Activated B cell treated with CpG ODN at 0.5 μM for 24 hours (primary cell): Measurements from ENCODE around the gene SARNP. TPM values are rescaled to one million over a fixed set of nuclear protein-coding genes. Genes with fewer than 3 reads are reported as not detected.

Experiments used
- ATAC-seq: fragments of 200-7000 bp; cut with Tn5 transposase; one replicate; pipeline ENCODE4 v1.10.0; 2021; ENCODE audit warnings: low read depth, mild to moderate bottlenecking, moderate library complexity
- CTCF ChIA-PET: fragments of 350-600 bp; sonication (Branson Sonifier 250); formaldehyde crosslinking; loops from one replicate; lab custom pipeline; 2021; ENCODE audit warnings: antibody characterized with exemption; lab: Charles Lee
- POLR2A ChIA-PET: fragments of 350-600 bp; sonication (Branson Sonifier 250); formaldehyde crosslinking; loops from one replicate; lab custom pipeline; 2021; ENCODE audit warnings: antibody characterized with exemption; lab: Charles Lee
- DNase-seq: peaks from one replicate; pipeline ENCODE4 v3.0.0; 2022
- H3K27ac Mint-ChIP-seq: one replicate; pipeline ENCODE4 v1.8.0; 2020; ENCODE audit warnings: mixed read lengths
- H3K27me3 Mint-ChIP-seq: one replicate; pipeline ENCODE4 v1.8.0; 2021; ENCODE audit warnings: mixed read lengths
- H3K36me3 Mint-ChIP-seq: one replicate; pipeline ENCODE4 v1.8.0; 2021; ENCODE audit warnings: low read depth, mixed read lengths
- H3K4me1 Mint-ChIP-seq: one replicate; pipeline ENCODE4 v1.8.0; 2021; ENCODE audit warnings: mixed read lengths
- H3K4me3 Mint-ChIP-seq: one replicate; pipeline ENCODE4 v1.8.0; 2020; ENCODE audit warnings: mild to moderate bottlenecking, mixed read lengths
- H3K9me3 Mint-ChIP-seq: one replicate; pipeline ENCODE4 v1.8.0; 2020; ENCODE audit warnings: mixed read lengths
- intact Hi-C: fragments of 100-400 bp; cut with micrococcal nuclease; formaldehyde crosslinking; loops from one replicate; pipeline ENCODE4 v1.15.1; 2024
- total RNA-seq: library from RNA; stranded (reverse); gene quantifications from 2 replicates; pipeline ENCODE4 v1.2.3, GENCODE V29; 2022
- TF ChIP-seq, protein P1 (sequence below): fragments of 200-600 bp; IDR thresholded peaks from one replicate; pipeline ENCODE4 v1.8.0; 2022; ENCODE audit warnings: antibody characterized with exemption, mild to moderate bottlenecking

Gene SARNP
- total RNA-seq, 1 donor from 2014 or later: 53.6 TPM

DNA sequence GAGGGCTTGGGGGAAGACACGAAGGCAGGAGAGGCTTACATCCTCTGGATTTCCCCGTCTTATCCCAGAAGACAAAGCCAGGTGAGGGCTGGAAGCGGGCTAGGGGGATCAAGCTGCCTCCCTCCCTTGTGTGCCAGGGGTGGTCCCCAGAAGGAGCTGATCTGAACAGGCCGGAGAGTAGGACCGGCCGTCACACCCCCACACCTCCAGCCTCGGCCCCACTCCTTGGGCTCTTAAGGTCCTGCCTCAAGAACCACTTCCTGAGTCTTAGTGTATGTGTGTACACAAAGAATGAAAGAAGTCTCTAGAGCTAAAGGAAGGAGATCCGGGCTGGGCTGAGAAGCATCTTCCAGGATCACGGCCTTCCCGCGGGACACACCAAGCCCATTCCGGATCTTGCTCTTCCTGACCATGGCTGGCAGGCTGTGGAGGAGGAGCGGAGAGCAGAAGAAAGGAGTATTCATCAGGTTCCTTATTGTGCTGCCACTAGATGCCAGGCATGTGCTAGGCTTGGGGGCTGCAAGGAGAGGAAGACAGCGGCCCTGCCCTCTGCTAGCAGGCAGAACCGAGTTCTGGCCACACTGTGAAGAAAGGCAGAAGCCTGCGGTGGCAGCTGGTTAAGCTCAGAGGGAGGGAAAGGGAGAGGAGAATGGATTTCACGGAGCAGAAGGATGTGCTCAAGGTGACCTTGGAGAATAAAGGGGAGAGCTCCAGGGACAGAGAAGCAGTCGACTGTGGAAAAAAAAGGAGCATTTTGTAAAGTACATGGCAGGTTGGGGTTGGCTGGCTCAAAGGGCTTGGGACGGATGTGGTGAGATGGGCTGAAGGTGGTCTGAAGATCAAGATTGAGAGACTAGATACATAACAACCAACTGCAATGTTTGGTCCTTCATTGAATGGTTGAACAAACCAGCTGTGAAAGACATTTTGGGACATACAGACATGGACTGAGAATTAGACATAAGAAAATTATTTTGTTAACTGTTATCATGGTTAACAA, 87.4 kb downstream of the SARNP start:
- intact Hi-C loops: loop anchor here (1.0 kb wide), 2 partner anchors 8 to 14 kb away; partner anchors contain the start of gene BLOC1S1
- ChIA-PET CTCF (interaction anchor here (1.3 to 2.7 kb wide), 4 partner anchors 9 to 459 kb away, joined by 3 to 32 read pairs (median 5); partner anchors contain the start of gene SMARCC2), POLR2A (interaction anchor here (0.8 to 2.7 kb wide), 13 partner anchors 8 to 1232 kb away, joined by 3 to 29 read pairs (median 6); partner anchors contain the start of genes BLOC1S1, DNAJC14, GDF11 and ORMDL2)
- peak; percentile 28 for ATAC-seq
- TF ChIP-seq, protein P1, sequence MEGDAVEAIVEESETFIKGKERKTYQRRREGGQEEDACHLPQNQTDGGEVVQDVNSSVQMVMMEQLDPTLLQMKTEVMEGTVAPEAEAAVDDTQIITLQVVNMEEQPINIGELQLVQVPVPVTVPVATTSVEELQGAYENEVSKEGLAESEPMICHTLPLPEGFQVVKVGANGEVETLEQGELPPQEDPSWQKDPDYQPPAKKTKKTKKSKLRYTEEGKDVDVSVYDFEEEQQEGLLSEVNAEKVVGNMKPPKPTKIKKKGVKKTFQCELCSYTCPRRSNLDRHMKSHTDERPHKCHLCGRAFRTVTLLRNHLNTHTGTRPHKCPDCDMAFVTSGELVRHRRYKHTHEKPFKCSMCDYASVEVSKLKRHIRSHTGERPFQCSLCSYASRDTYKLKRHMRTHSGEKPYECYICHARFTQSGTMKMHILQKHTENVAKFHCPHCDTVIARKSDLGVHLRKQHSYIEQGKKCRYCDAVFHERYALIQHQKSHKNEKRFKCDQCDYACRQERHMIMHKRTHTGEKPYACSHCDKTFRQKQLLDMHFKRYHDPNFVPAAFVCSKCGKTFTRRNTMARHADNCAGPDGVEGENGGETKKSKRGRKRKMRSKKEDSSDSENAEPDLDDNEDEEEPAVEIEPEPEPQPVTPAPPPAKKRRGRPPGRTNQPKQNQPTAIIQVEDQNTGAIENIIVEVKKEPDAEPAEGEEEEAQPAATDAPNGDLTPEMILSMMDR: no peak
- Mint-ChIP-seq H3K27me3 (no peaks in the 10 kb centered on the region), H3K27ac (peak overlapping the region; percentile 88), H3K4me1 (peaks cover 32% of the 10 kb centered on the region), H3K9me3 (no peaks in the 10 kb centered on the region), H3K4me3 (peak overlapping the region; percentile 89), H3K36me3 (peaks cover 18% of the 10 kb centered on the region)
- no peak for DNase-seq

DNA sequence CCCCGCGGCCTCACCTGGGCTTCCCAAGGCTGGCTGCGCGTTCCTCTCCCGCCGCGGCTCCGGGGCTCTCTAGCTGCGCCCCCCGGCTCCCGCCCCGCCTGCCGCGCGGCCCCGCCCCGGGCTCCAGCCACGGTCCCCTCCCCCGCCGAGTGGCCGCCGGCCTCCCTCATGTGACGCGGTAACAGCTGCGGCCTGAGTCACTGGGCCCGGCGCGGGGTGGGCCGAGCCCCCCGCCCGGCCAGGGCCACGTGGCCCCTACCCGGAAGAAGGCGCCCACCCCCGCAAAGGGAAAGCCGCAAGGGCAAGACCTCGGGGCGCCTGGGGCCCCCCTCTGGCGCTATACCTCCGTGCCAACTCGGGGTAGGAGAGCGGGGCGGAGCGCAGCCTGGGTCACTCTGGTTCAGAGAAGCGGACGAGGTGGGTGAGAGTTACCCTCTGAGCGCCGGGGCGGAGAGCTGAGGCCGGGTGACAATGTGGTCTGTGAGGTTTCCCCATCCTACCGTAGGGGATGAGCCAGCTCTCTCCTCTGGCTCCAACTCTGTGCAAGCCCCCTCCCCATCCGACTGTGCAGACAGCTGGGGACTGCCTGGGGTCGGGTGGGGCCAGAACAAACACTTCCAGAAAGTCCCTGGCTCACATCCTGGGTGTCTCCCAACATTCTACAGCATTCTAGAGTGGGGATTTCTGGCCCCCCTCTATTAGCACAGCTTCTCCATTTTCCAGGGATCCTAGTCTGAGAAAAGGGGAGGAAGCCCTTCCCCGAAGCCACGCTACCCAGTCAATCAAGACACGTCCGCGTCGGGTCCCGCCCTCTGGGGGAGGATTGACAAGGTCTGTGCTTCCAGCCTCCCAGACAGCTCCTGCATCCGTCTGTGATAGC, 88.3 kb downstream of the SARNP start, which contains the start of gene CD63:
TSS of gene CD63 (minus strand) at position 71 of the 880 bp plus-strand sequence. CDS start 668 bp downstream, outside the sequence.
- H3K9me3 Mint-ChIP-seq: no peaks in the 10 kb centered on the region
- H3K4me3 Mint-ChIP-seq: peak within 1 kb of the TSS; percentile 89
- intact Hi-C loops: loop anchor here (1.0 kb wide), 2 partner anchors 9 to 13 kb away; partner anchors contain the start of gene BLOC1S1
- no peaks in the 10 kb centered on the region for H3K27me3 Mint-ChIP-seq
- TF ChIP-seq, protein P1: no peak
- H3K4me1 Mint-ChIP-seq: peaks cover 37% of the 10 kb centered on the region
- H3K27ac Mint-ChIP-seq: peak within 1 kb of the TSS; percentile 88
- peak; percentile 64 for ATAC-seq
- peak; percentile 68 for DNase-seq
- ChIA-PET CTCF (interaction anchor here (1.3 to 2.7 kb wide), 4 partner anchors 10 to 460 kb away, joined by 3 to 32 read pairs (median 5); partner anchors contain the start of gene SMARCC2), POLR2A (interaction anchor here (0.5 to 2.7 kb wide), 15 partner anchors 9 to 1231 kb away, joined by 3 to 29 read pairs (median 5); partner anchors contain the start of genes BLOC1S1, DNAJC14, GDF11 and ORMDL2)
- H3K36me3 Mint-ChIP-seq: peaks cover 24% of the 10 kb centered on the region

DNA sequence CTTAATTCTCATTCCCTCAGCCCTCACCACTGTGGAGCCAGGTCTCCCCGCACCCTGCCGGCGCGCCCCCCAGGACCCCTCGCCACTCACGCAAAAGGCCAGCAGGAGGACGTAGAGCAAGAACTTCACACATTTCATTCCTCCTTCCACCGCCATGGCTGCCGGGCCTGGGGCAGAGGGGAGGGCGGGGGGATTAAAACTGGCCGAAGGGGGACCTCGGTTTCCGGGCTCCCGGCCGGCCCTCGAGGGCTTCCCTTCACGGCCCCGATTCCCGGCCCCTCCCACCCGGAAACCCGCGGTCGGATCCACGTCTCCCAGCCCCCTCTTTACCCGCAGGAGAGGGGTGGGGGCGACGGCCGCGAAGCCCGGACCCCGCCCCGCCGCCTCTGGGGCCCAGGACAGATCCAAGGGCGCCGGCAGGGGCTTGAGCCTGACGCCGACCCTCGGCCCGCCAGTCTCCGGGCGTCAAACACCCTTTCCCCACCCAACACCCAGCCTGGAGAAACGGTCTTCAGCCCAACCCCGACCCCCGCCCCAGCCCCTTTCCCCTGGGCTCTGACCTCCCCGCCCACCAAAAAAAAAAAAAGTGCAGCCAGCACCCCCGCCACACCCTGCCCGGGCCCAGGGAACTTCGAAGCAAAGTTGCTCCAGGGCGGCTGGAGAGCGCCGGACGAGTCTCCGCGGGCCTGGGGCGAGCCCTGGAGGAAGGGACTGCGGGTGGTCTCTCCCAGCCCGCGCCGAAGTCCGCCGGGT, 89.2 kb downstream of the SARNP start:
- ATAC-seq: peak; percentile 13
- TF ChIP-seq, protein P1: no peak
- DNase-seq: no peak
- intact Hi-C loops: no loop called here
- ChIA-PET POLR2A (interaction anchor here (0.5 to 2.7 kb wide), 11 partner anchors 10 to 493 kb away, joined by 3 to 29 read pairs (median 6); partner anchors contain the start of genes BLOC1S1, DNAJC14, GDF11 and ORMDL2), CTCF (interaction anchor here (1.6 to 2.7 kb wide), 2 partner anchors 10 kb away, joined by 4 to 32 read pairs; no protein-coding TSS in a partner anchor)
- Mint-ChIP-seq H3K4me3 (peak overlapping the region; percentile 89), H3K27ac (peak overlapping the region; percentile 67), H3K27me3 (no peaks in the 10 kb centered on the region), H3K9me3 (no peaks in the 10 kb centered on the region), H3K36me3 (peaks cover 28% of the 10 kb centered on the region), H3K4me1 (peaks cover 37% of the 10 kb centered on the region)

DNA sequence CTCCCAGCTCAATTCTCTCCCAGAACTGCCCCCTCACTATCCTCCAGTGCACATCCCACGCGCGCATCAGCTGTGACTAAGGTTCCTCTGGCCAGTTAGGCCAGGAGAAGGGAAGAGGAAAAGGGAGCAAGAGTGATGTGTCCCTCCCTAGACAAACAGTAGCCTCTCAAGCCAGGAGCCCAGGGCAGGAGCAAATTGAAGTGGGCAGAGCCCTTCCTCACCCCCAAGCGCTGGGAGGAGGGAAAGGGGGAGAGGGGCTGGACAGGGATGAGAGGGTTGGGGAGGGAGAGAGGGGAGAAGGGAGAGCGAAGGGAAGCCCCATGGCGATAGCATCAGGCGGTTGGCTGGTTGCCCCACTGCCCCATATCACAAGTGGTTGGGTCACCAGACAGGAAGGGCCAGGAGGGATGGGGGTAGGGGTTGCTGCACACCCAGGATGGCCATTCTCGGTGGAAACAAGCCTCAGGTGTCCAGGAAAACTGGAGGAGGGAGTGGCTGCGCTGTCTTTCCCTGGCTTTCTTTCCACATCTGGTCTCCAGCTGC, 89.8 kb downstream of the SARNP start:
- intact Hi-C loops: no loop called here

More for the DNA sequence above, 89.8 kb downstream of the SARNP start:
- TF ChIP-seq, protein P1: no peak
- ChIA-PET CTCF (interaction anchor here (1.6 kb wide), 1 partner anchor 10 kb away, joined by 4 read pairs; no protein-coding TSS in a partner anchor), POLR2A (interaction anchor here (0.6 to 1.2 kb wide), 2 partner anchors 12 to 49 kb away, joined by 5 to 7 read pairs; partner anchors contain the start of gene BLOC1S1)
- Mint-ChIP-seq H3K36me3 (peaks cover 28% of the 10 kb centered on the region), H3K27ac (peak overlapping the region; percentile 67), H3K4me3 (peak overlapping the region; percentile 89), H3K9me3 (no peaks in the 10 kb centered on the region), H3K4me1 (peaks cover 37% of the 10 kb centered on the region), H3K27me3 (no peaks in the 10 kb centered on the region)
- no peak for ATAC-seq
- no peak for DNase-seq
